Tibial nerve (tissue), 4 donors: ENCODE measurements around the gene NPHP4.

ENCODE experiments used
- CTCF ChIP-seq, 5 experiments: fragments of 200-600 bp in 3 of 5; fragments of 450-650 bp in 2 of 5; sonication (generic) in 3 of 5; IDR thresholded peaks; one replicate each; pipeline ENCODE4 v1.5.1; 2016 to 2019; ENCODE audit warnings: antibody characterized with exemption in 5 of 5, mild to moderate bottlenecking in 3 of 5, moderate library complexity in 2 of 5
- EP300 ChIP-seq, 2 donors: sonication (generic); formaldehyde crosslinking; IDR thresholded peaks; one replicate each; pipeline ENCODE4 v1.6.1; 2017; ENCODE audit warnings: antibody characterized with exemption in 2 of 2, mild to moderate bottlenecking in 1 of 2

DNA sequence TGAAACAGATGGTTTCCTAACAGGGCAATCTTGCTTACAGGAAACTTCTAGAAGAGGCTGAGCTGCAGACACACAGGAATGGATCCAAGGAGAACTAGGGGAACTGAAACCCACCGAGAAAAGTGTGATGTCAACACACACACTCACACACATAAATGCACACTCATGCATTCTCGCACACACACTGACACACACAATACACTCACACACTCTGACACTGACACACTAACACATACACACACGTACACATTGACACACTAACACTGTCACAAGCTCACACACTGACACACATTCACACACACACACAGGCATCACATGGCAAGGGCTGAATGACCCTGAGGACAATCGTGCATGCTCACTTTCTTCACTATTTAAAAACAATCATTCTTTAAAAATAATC, 142.7 kb downstream of the NPHP4 start:
- TF ChIP-seq CTCF (IDR thresholded peaks at IDR 0.05) (no peak), EP300 (IDR thresholded peaks at IDR 0.05) (no peak)
